ENCODE measurements around the gene CACNB3.
A peak's percentile ranks its signal among the peaks of the same experiment; 100 is the strongest.

Gene CACNB3

GRCh38 chr12:48817873-48818830 lies at the start of gene CACNB3:
TSS of gene CACNB3 (plus strand) at chr12:48818496. CDS start at chr12:48818930, 434 bp downstream.
- TF ChIP-seq ZFX (IDR thresholded peaks at IDR 0.05; ENCODE audit: borderline replicate concordance), result no peak
- no peak for TF ChIP-seq CTCF (IDR thresholded peaks at IDR 0.05)
- H3K27ac ChIP-seq, result peak within 1 kb of the TSS; percentile 97

- no peak overlapping the region for H3K27ac ChIP-seq
- TF ChIP-seq ZFX (IDR thresholded peaks at IDR 0.05; ENCODE audit: borderline replicate concordance), result no peak
- TF ChIP-seq CTCF (IDR thresholded peaks at IDR 0.05), result no peak
These were observed 49.6 kb upstream of the CACNB3 start for GRCh38 chr12:48768736-48769135.

- TF ChIP-seq CTCF (IDR thresholded peaks at IDR 0.05) (no peak), ZFX (IDR thresholded peaks at IDR 0.05; ENCODE audit: borderline replicate concordance) (no peak)
- no peak overlapping the region for H3K27ac ChIP-seq
These were observed 47.5 kb upstream of the CACNB3 start for GRCh38 chr12:48770756-48771155.

GRCh38 chr12:48771588-48772112 lies 46.6 kb upstream of the CACNB3 start:
- no peak for TF ChIP-seq ZFX (IDR thresholded peaks at IDR 0.05; ENCODE audit: borderline replicate concordance)
- no peak for TF ChIP-seq CTCF (IDR thresholded peaks at IDR 0.05)
- no peak overlapping the region for H3K27ac ChIP-seq

GRCh38 chr12:48773686-48774085 lies 44.6 kb upstream of the CACNB3 start:
- no peak overlapping the region for H3K27ac ChIP-seq
- no peak for TF ChIP-seq CTCF (IDR thresholded peaks at IDR 0.05)
- TF ChIP-seq ZFX (IDR thresholded peaks at IDR 0.05; ENCODE audit: borderline replicate concordance), result no peak

- no peak overlapping the region for H3K27ac ChIP-seq
- TF ChIP-seq CTCF (IDR thresholded peaks at IDR 0.05), result no peak
- no peak for TF ChIP-seq ZFX (IDR thresholded peaks at IDR 0.05; ENCODE audit: borderline replicate concordance)
These were observed 43.8 kb upstream of the CACNB3 start for GRCh38 chr12:48774516-48774915.

GRCh38 chr12:48775299-48775698 lies 43.0 kb upstream of the CACNB3 start:
- no peak for TF ChIP-seq ZFX (IDR thresholded peaks at IDR 0.05; ENCODE audit: borderline replicate concordance)
- H3K27ac ChIP-seq, result no peak overlapping the region

Data from 22Rv1 (cell line).